ENCODE results near the gene AIFM2.
"Not testable (repeated sequence)": the region's sequence is repeated elsewhere in the genome, so short reads cannot be mapped to it uniquely, and the experiment has no call there.

The AIFM2 gene

GRCh38 chr10:70123817-70124216 is 8.8 kb downstream of the AIFM2 start:
- DNase-seq (ENCODE audit: low read depth in 2 of 2) = no peak
- no peak for TF ChIP-seq CTCF (IDR thresholded peaks at IDR 0.05; ENCODE audit: low read depth, low read length)
- H3K4me3 ChIP-seq (replicated peaks in 1 of 2; ENCODE audit: low read depth in 2 of 2, low read length in 2 of 2) = no peak overlapping the region

GRCh38 chr10:70123166-70123565 is 9.5 kb downstream of the AIFM2 start:
- DNase-seq (ENCODE audit: low read depth in 2 of 2); H3K4me3 ChIP-seq (replicated peaks in 1 of 2; ENCODE audit: low read depth in 2 of 2, low read length in 2 of 2): not testable (repeated sequence)

- no peak overlapping the region for H3K4me3 ChIP-seq (replicated peaks in 1 of 2; ENCODE audit: low read depth in 2 of 2, low read length in 2 of 2)
- peak in 1 of 2 donors; percentile 46 for DNase-seq (ENCODE audit: low read depth in 2 of 2)
- TF ChIP-seq CTCF (IDR thresholded peaks at IDR 0.05; ENCODE audit: low read depth, low read length) = no peak
These were observed 9.9 kb downstream of the AIFM2 start for GRCh38 chr10:70122742-70123141.

GRCh38 chr10:70121281-70121949 is 11.2 kb downstream of the AIFM2 start:
- H3K4me3 ChIP-seq (replicated peaks in 1 of 2; ENCODE audit: low read depth in 2 of 2, low read length in 2 of 2) = no peak overlapping the region
- no peak for DNase-seq (ENCODE audit: low read depth in 2 of 2)
- no peak for TF ChIP-seq CTCF (IDR thresholded peaks at IDR 0.05; ENCODE audit: low read depth, low read length)

- H3K4me3 ChIP-seq (replicated peaks in 1 of 2; ENCODE audit: low read depth in 2 of 2, low read length in 2 of 2) = no peak overlapping the region
- DNase-seq (ENCODE audit: low read depth in 2 of 2) = no peak
- no peak for TF ChIP-seq CTCF (IDR thresholded peaks at IDR 0.05; ENCODE audit: low read depth, low read length)
These were observed 12.2 kb downstream of the AIFM2 start for GRCh38 chr10:70120417-70120816.

- no peak overlapping the region for H3K4me3 ChIP-seq (replicated peaks in 1 of 2; ENCODE audit: low read depth in 2 of 2, low read length in 2 of 2)
- no peak for TF ChIP-seq CTCF (IDR thresholded peaks at IDR 0.05; ENCODE audit: low read depth, low read length)
- DNase-seq (ENCODE audit: low read depth in 2 of 2) = no peak
These were observed 13.0 kb downstream of the AIFM2 start for GRCh38 chr10:70119623-70120022.

- no peak for TF ChIP-seq CTCF (IDR thresholded peaks at IDR 0.05; ENCODE audit: low read depth, low read length)
- no peak overlapping the region for H3K4me3 ChIP-seq (replicated peaks in 1 of 2; ENCODE audit: low read depth in 2 of 2, low read length in 2 of 2)
- DNase-seq (ENCODE audit: low read depth in 2 of 2) = no peak
These were observed 13.4 kb downstream of the AIFM2 start for GRCh38 chr10:70119197-70119596.
